BLaER1 (cell line): ENCODE results near the gene CRYGB.
"Not testable (repeated sequence)": the region's sequence is repeated elsewhere in the genome, so short reads cannot be mapped to it uniquely, and the experiment has no call there.

Source experiments
- H3K27ac ChIP-seq: shearing (Covaris generic); formaldehyde crosslinking; 2 replicates; pipeline ENCODE4 v1.8.1; 2022
- H3K27me3 ChIP-seq: shearing (Covaris generic); formaldehyde crosslinking; 2 replicates; pipeline ENCODE4 v1.8.1; 2022
- H3K36me3 ChIP-seq: shearing (Covaris generic); formaldehyde crosslinking; 2 replicates; pipeline ENCODE4 v1.8.1; 2022
- H3K4me1 ChIP-seq: shearing (Covaris generic); formaldehyde crosslinking; 2 replicates; pipeline ENCODE4 v1.8.1; 2022
- H3K4me2 ChIP-seq: shearing (Covaris generic); formaldehyde crosslinking; 2 replicates; pipeline ENCODE4 v1.8.1; 2022
- H3K4me3 ChIP-seq: shearing (Covaris generic); formaldehyde crosslinking; 2 replicates; pipeline ENCODE4 v1.8.1; 2022
- H3K9ac ChIP-seq: shearing (Covaris generic); formaldehyde crosslinking; 2 replicates; pipeline ENCODE4 v1.8.1; 2022
- H3K9me3 ChIP-seq: shearing (Covaris generic); formaldehyde crosslinking; 2 replicates; pipeline ENCODE4 v1.8.1; 2022
- H4K20me1 ChIP-seq: shearing (Covaris generic); formaldehyde crosslinking; 2 replicates; pipeline ENCODE4 v1.8.1; 2022
- Cebpa-rat ChIP-seq: shearing (Covaris generic); IDR thresholded peaks from 2 replicates; pipeline ENCODE4 v1.8.1; 2022

CRYGB gene

GRCh38 chr2:208150956-208151355, 5.0 kb upstream of the CRYGB start:
- no peak for TF ChIP-seq Cebpa-rat

GRCh38 chr2:208150094-208150493, 4.1 kb upstream of the CRYGB start:
- no peak overlapping the region for H3K9ac ChIP-seq
- H3K4me1 ChIP-seq = no peaks in the 10 kb centered on the region
- no peaks in the 10 kb centered on the region for H3K36me3 ChIP-seq
- TF ChIP-seq Cebpa-rat = no peak
- no peak overlapping the region for H3K4me3 ChIP-seq
- H3K27me3 ChIP-seq = no peaks in the 10 kb centered on the region
- no peak overlapping the region for H3K4me2 ChIP-seq
- no peaks in the 10 kb centered on the region for H4K20me1 ChIP-seq
- H3K27ac ChIP-seq = no peak overlapping the region
- H3K9me3 ChIP-seq = peaks cover 13% of the 10 kb centered on the region

More at GRCh38 chr2:208150956-208151355, 5.0 kb upstream of the CRYGB start:
- peaks cover 13% of the 10 kb centered on the region for H3K9me3 ChIP-seq
- H3K27me3 ChIP-seq = no peaks in the 10 kb centered on the region
- no peak overlapping the region for H3K4me3 ChIP-seq
- no peaks in the 10 kb centered on the region for H4K20me1 ChIP-seq
- H3K4me1 ChIP-seq = no peaks in the 10 kb centered on the region
- H3K27ac ChIP-seq = no peak overlapping the region
- H3K4me2 ChIP-seq = no peak overlapping the region
- H3K9ac ChIP-seq = no peak overlapping the region
- H3K36me3 ChIP-seq = no peaks in the 10 kb centered on the region

- H3K27ac ChIP-seq = no peak overlapping the region
- H3K4me3 ChIP-seq = no peak overlapping the region
- no peak for TF ChIP-seq Cebpa-rat
- no peaks in the 10 kb centered on the region for H4K20me1 ChIP-seq
- H3K9ac ChIP-seq = no peak overlapping the region
- H3K4me2 ChIP-seq = no peak overlapping the region
- H3K27me3 ChIP-seq = no peaks in the 10 kb centered on the region
- H3K36me3 ChIP-seq = no peaks in the 10 kb centered on the region
- no peaks in the 10 kb centered on the region for H3K4me1 ChIP-seq
- H3K9me3 ChIP-seq = peaks cover 13% of the 10 kb centered on the region
Observed at GRCh38 chr2:208148803-208149202, 2.8 kb upstream of the CRYGB start.

GRCh38 chr2:208147759-208148158, 1.8 kb upstream of the CRYGB start:
- Histone ChIP-seq H4K20me1 (no peaks in the 10 kb centered on the region), H3K4me1 (no peaks in the 10 kb centered on the region), H3K27ac (no peak overlapping the region), H3K9me3 (peaks cover 13% of the 10 kb centered on the region), H3K36me3 (no peaks in the 10 kb centered on the region), H3K4me2 (no peak overlapping the region), H3K9ac (no peak overlapping the region), H3K4me3 (no peak overlapping the region), H3K27me3 (no peaks in the 10 kb centered on the region)
- no peak for TF ChIP-seq Cebpa-rat

GRCh38 chr2:208147008-208147407, 1.1 kb upstream of the CRYGB start:
- Histone ChIP-seq H3K9ac (no peak overlapping the region), H3K9me3 (peaks cover 13% of the 10 kb centered on the region), H3K4me2 (no peak overlapping the region), H3K27me3 (no peaks in the 10 kb centered on the region), H3K27ac (no peak overlapping the region), H3K4me1 (no peaks in the 10 kb centered on the region), H3K36me3 (no peaks in the 10 kb centered on the region), H4K20me1 (no peaks in the 10 kb centered on the region), H3K4me3 (no peak overlapping the region)
- no peak for TF ChIP-seq Cebpa-rat

GRCh38 chr2:208142925-208143799, 2.8 kb downstream of the CRYGB start:
- H3K27me3 ChIP-seq = no peaks in the 10 kb centered on the region
- peaks cover 17% of the 10 kb centered on the region for H3K9me3 ChIP-seq
- H3K4me1 ChIP-seq = no peaks in the 10 kb centered on the region
- no peaks in the 10 kb centered on the region for H4K20me1 ChIP-seq
- no peak overlapping the region for H3K9ac ChIP-seq
- H3K27ac ChIP-seq = no peak overlapping the region
- no peak overlapping the region for H3K4me2 ChIP-seq
- no peak overlapping the region for H3K4me3 ChIP-seq
- no peak for TF ChIP-seq Cebpa-rat
- H3K36me3 ChIP-seq = no peaks in the 10 kb centered on the region

GRCh38 chr2:208142240-208142924, 3.6 kb downstream of the CRYGB start:
- Histone ChIP-seq H3K9me3 (peaks cover 24% of the 10 kb centered on the region), H3K4me1 (no peaks in the 10 kb centered on the region), H3K27ac (no peak overlapping the region), H3K4me2 (no peak overlapping the region), H3K36me3 (no peaks in the 10 kb centered on the region), H3K4me3 (no peak overlapping the region), H3K9ac (no peak overlapping the region), H3K27me3 (no peaks in the 10 kb centered on the region), H4K20me1 (no peaks in the 10 kb centered on the region)
- no peak for TF ChIP-seq Cebpa-rat

- no peak overlapping the region for H3K4me3 ChIP-seq
- peaks cover 24% of the 10 kb centered on the region for H3K9me3 ChIP-seq
- peaks cover 10% of the 10 kb centered on the region for H3K4me1 ChIP-seq
- no peak overlapping the region for H3K27ac ChIP-seq
- no peak overlapping the region for H3K4me2 ChIP-seq
- no peaks in the 10 kb centered on the region for H4K20me1 ChIP-seq
- H3K36me3 ChIP-seq = no peaks in the 10 kb centered on the region
- no peaks in the 10 kb centered on the region for H3K27me3 ChIP-seq
- H3K9ac ChIP-seq = no peak overlapping the region
- no peak for TF ChIP-seq Cebpa-rat
Observed at GRCh38 chr2:208139447-208139846, 6.5 kb downstream of the CRYGB start.

- Histone ChIP-seq H3K9me3 (peaks cover 24% of the 10 kb centered on the region), H3K4me1 (peaks cover 11% of the 10 kb centered on the region)
- H4K20me1 ChIP-seq, H3K4me3 ChIP-seq, H3K27me3 ChIP-seq, H3K27ac ChIP-seq, H3K9ac ChIP-seq, H3K4me2 ChIP-seq, H3K36me3 ChIP-seq: not testable (repeated sequence)
Observed at GRCh38 chr2:208138334-208138733, 7.6 kb downstream of the CRYGB start.

GRCh38 chr2:208136716-208137094, 9.3 kb downstream of the CRYGB start:
- no peaks in the 10 kb centered on the region for H3K27me3 ChIP-seq
- no peak for TF ChIP-seq Cebpa-rat
- H3K4me2 ChIP-seq = no peak overlapping the region
- H3K36me3 ChIP-seq = no peaks in the 10 kb centered on the region
- H3K9ac ChIP-seq = no peak overlapping the region
- H3K9me3 ChIP-seq = peaks cover 24% of the 10 kb centered on the region
- peaks cover 11% of the 10 kb centered on the region for H3K4me1 ChIP-seq
- no peak overlapping the region for H3K4me3 ChIP-seq
- no peak overlapping the region for H3K27ac ChIP-seq
- no peaks in the 10 kb centered on the region for H4K20me1 ChIP-seq
